Loucy (cell line): ENCODE results near the gene TRIM45.

Source experiments
- CTCF ChIP-seq: fragments of 200-600 bp; sonication (generic); conservative IDR thresholded peaks from 2 replicates; pipeline ENCODE4 v1.5.1; 2014; ENCODE audit warnings: mild to moderate bottlenecking, antibody characterized with exemption, low read length
- EZH2phosphoT487 ChIP-seq: fragments of 200-600 bp; IDR thresholded peaks from 2 replicates; pipeline ENCODE4 v1.6.1; 2018; ENCODE audit warnings: antibody characterized with exemption, mild to moderate bottlenecking, moderate library complexity, borderline replicate concordance

- TF ChIP-seq CTCF (no peak), EZH2phosphoT487 (no peak)
These were observed 44.3 kb downstream of the TRIM45 start for GRCh38 chr1:117077267-117077666.
